Ishikawa (cell line): ENCODE results near the gene PLCB1.

ENCODE experiments used
- CEBPB ChIP-seq: IDR thresholded peaks from 2 replicates; pipeline ENCODE4 v1.6.1; 2012
- EGR1 ChIP-seq: IDR thresholded peaks from 2 replicates; pipeline ENCODE4 v1.6.1; 2012
- EP300 ChIP-seq: IDR thresholded peaks from 2 replicates; pipeline ENCODE4 v1.6.1; 2012; ENCODE audit warnings: borderline replicate concordance
- FOXM1 ChIP-seq: IDR thresholded peaks from 2 replicates; pipeline ENCODE4 v1.6.1; 2012; ENCODE audit warnings: low read depth, borderline replicate concordance
- MAX ChIP-seq: IDR thresholded peaks from 2 replicates; pipeline ENCODE4 v1.6.1; 2012
- NFIC ChIP-seq: IDR thresholded peaks from 2 replicates; pipeline ENCODE4 v1.6.1; 2012
- RAD21 ChIP-seq: IDR thresholded peaks from 2 replicates; pipeline ENCODE4 v1.6.1; 2012; ENCODE audit warnings: low read depth
- REST ChIP-seq: IDR thresholded peaks from 2 replicates; pipeline ENCODE4 v1.6.1; 2012; ENCODE audit warnings: low read depth, mild to moderate bottlenecking
- TAF1 ChIP-seq: IDR thresholded peaks from 2 replicates; pipeline ENCODE4 v1.6.1; 2012; ENCODE audit warnings: low read depth, mild to moderate bottlenecking
- TCF12 ChIP-seq: IDR thresholded peaks from 2 replicates; pipeline ENCODE4 v1.6.1; 2012; ENCODE audit warnings: low read depth
- TEAD4 ChIP-seq: IDR thresholded peaks from 2 replicates; pipeline ENCODE4 v1.6.1; 2012
- USF1 ChIP-seq: IDR thresholded peaks from 2 replicates; pipeline ENCODE4 v1.6.1; 2012
- YY1 ChIP-seq: IDR thresholded peaks from 2 replicates; pipeline ENCODE4 v1.6.1; 2012; ENCODE audit warnings: low read depth
- ZBTB7A ChIP-seq: IDR thresholded peaks from 2 replicates; pipeline ENCODE4 v1.6.1; 2012; ENCODE audit warnings: low read depth

PLCB1 gene

GRCh38 chr20:8335495-8336195, 203.6 kb downstream of the PLCB1 start:
- TF ChIP-seq TCF12 (peak; percentile 31; the same call in 1 of the 2 replicates), NFIC (peak; percentile 31), YY1 (no peak), EP300 (peak; percentile 34; the same call in 1 of the 2 replicates), CEBPB (peak; percentile 7; the same call in 1 of the 2 replicates), TEAD4 (peak; percentile 33; the same call in 1 of the 2 replicates), MAX (no peak), FOXM1 (no peak)

- TF ChIP-seq USF1 = no peak
- no peak for TF ChIP-seq TAF1
These were observed 207.3 kb downstream of the PLCB1 start for GRCh38 chr20:8339349-8339748.

GRCh38 chr20:8342391-8342790, 210.3 kb downstream of the PLCB1 start:
- TF ChIP-seq EP300 = no peak
- no peak for TF ChIP-seq REST
- no peak for TF ChIP-seq CEBPB
- TF ChIP-seq TEAD4 = no peak
- no peak for TF ChIP-seq ZBTB7A
- no peak for TF ChIP-seq FOXM1
- no peak for TF ChIP-seq YY1
- no peak for TF ChIP-seq RAD21

- TF ChIP-seq TEAD4 (no peak), YY1 (no peak), MAX (no peak)
These were observed 212.0 kb downstream of the PLCB1 start for GRCh38 chr20:8344106-8344505.

- TF ChIP-seq NFIC = no peak
These were observed 212.6 kb downstream of the PLCB1 start for GRCh38 chr20:8344631-8345030.

- TF ChIP-seq MAX (no peak), ZBTB7A (no peak), TCF12 (no peak), REST (no peak), RAD21 (no peak), YY1 (no peak), NFIC (no peak), TAF1 (no peak)
These were observed 214.7 kb downstream of the PLCB1 start for GRCh38 chr20:8346700-8347270.

GRCh38 chr20:8352486-8352885, 220.4 kb downstream of the PLCB1 start:
- TF ChIP-seq TCF12 = no peak
- TF ChIP-seq TAF1 = no peak
- no peak for TF ChIP-seq YY1
- TF ChIP-seq CEBPB = no peak
- no peak for TF ChIP-seq EGR1
- no peak for TF ChIP-seq USF1
- TF ChIP-seq FOXM1 = no peak
- TF ChIP-seq RAD21 = no peak
- no peak for TF ChIP-seq TEAD4
- no peak for TF ChIP-seq EP300
